HL-60 (cell line): ENCODE measurements around the gene FIS1.
"Not testable (repeated sequence)": the region's sequence is repeated elsewhere in the genome, so short reads cannot be mapped to it uniquely, and the experiment has no call there.

Experiments used
- DNase-seq, 2 experiments: peaks; one replicate each; pipeline ENCODE4 v3.0.0-alpha.2; 2010 to 2020; ENCODE audit warnings: low read depth in 1 of 2, low spot score in 1 of 2
- H3K27ac ChIP-seq: fragments of 250-450 bp; sonication (Bioruptor Pico); replicated peaks from 2 replicates; pipeline ENCODE4 v1.5.1; 2020; ENCODE audit warnings: mild to moderate bottlenecking, moderate library complexity
- H3K27me3 ChIP-seq: fragments of 250-450 bp; sonication (Bioruptor Pico); 2 replicates; pipeline ENCODE4 v1.5.1; 2021; ENCODE audit warnings: mild to moderate bottlenecking, moderate library complexity; ENCODE audit not compliant: insufficient read depth, poor library complexity, severe bottlenecking
- H3K4me3 ChIP-seq: replicated peaks from 2 replicates; pipeline ENCODE4 v1.5.1; 2011; ENCODE audit warnings: mild to moderate bottlenecking, control low read depth, low read length; ENCODE audit not compliant: insufficient read depth
- GABPA ChIP-seq: IDR thresholded peaks from 2 replicates; pipeline ENCODE4 v1.6.1; 2012; ENCODE audit warnings: low read depth
- POLR2AphosphoS5 ChIP-seq: IDR thresholded peaks from 2 replicates; pipeline ENCODE4 v1.6.1; 2012; ENCODE audit warnings: low read depth
- SPI1 ChIP-seq: IDR thresholded peaks from 2 replicates; pipeline ENCODE4 v1.6.1; 2012; ENCODE audit warnings: low read depth, mild to moderate bottlenecking, borderline replicate concordance
- long read RNA-seq: library from polyadenylated mRNA; unstranded; transcript quantifications from one replicate; pipeline ENCODE4 v2.0.0, GENCODE V29; 2020
- TF ChIP-seq, protein P1 (sequence below): IDR thresholded peaks from 2 replicates; pipeline ENCODE4 v1.6.1; 2012; ENCODE audit warnings: low read depth; ENCODE audit not compliant: insufficient replicate concordance
- TF ChIP-seq, protein P2 (sequence below): IDR thresholded peaks from one replicate; pipeline ENCODE4 v1.5.1; 2011; ENCODE audit warnings: low read length, control low read depth, inconsistent platforms; ENCODE audit not compliant: insufficient read depth

The FIS1 gene
- long read RNA-seq, transcript FIS1-201 (5 exons, 734 nt) = major isoform, 88 of 105 reads
- long read RNA-seq, transcript FIS1-207 (4 exons, 915 nt) = minor isoform, 7 of 105 reads
- long read RNA-seq, partial matches to known transcripts = 2 of 105 reads
- long read RNA-seq, other reads (novel, unspliced or antisense) = 3 of 105 reads

DNA sequence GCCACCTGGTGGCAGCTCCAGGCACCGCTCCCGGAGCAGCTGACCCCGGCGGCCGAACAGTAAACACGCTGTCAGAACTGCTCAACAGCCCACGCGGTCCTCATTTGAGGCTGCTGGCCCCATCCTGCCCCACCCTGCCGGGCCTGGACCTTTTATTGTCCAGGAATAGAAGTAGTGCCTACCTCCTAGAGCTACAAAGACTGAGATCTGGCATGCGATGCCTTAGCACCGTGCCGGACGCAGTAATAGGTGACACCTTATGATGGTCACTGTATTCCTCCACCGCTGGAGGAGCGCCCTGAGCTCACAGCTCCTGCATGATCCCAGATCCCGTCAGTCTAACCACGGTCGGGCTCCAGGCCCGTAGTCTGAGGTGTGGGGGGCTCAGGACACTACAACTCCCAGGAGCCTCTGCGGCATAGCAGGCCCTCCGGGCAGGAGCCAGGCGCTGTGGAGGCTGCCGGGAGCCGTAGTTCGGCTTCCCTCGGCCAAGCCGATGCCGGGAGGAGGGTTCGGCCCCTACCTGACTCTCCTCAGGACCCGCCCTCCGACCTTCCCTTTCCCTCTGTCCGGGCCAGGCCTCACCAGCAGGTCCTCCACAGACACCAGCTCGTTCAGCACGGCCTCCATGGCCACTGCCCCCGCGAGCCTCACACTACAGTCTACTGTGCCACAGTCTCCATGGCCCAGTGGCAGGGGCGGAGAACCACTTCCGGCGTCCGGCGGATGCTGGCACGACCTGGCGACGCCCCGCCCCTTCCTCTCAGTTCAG is at the start of gene FIS1:
Gene FIS1, minus strand, starts transcription at position 707 of the 772 bp plus-strand sequence. Its CDS starts 77 bp downstream, at position 630.
- TF ChIP-seq POLR2AphosphoS5 (peak; percentile 79), GABPA (peak; percentile 88)
- TF ChIP-seq, protein P1, sequence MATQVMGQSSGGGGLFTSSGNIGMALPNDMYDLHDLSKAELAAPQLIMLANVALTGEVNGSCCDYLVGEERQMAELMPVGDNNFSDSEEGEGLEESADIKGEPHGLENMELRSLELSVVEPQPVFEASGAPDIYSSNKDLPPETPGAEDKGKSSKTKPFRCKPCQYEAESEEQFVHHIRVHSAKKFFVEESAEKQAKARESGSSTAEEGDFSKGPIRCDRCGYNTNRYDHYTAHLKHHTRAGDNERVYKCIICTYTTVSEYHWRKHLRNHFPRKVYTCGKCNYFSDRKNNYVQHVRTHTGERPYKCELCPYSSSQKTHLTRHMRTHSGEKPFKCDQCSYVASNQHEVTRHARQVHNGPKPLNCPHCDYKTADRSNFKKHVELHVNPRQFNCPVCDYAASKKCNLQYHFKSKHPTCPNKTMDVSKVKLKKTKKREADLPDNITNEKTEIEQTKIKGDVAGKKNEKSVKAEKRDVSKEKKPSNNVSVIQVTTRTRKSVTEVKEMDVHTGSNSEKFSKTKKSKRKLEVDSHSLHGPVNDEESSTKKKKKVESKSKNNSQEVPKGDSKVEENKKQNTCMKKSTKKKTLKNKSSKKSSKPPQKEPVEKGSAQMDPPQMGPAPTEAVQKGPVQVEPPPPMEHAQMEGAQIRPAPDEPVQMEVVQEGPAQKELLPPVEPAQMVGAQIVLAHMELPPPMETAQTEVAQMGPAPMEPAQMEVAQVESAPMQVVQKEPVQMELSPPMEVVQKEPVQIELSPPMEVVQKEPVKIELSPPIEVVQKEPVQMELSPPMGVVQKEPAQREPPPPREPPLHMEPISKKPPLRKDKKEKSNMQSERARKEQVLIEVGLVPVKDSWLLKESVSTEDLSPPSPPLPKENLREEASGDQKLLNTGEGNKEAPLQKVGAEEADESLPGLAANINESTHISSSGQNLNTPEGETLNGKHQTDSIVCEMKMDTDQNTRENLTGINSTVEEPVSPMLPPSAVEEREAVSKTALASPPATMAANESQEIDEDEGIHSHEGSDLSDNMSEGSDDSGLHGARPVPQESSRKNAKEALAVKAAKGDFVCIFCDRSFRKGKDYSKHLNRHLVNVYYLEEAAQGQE = no peak
- TF ChIP-seq, protein P2, sequence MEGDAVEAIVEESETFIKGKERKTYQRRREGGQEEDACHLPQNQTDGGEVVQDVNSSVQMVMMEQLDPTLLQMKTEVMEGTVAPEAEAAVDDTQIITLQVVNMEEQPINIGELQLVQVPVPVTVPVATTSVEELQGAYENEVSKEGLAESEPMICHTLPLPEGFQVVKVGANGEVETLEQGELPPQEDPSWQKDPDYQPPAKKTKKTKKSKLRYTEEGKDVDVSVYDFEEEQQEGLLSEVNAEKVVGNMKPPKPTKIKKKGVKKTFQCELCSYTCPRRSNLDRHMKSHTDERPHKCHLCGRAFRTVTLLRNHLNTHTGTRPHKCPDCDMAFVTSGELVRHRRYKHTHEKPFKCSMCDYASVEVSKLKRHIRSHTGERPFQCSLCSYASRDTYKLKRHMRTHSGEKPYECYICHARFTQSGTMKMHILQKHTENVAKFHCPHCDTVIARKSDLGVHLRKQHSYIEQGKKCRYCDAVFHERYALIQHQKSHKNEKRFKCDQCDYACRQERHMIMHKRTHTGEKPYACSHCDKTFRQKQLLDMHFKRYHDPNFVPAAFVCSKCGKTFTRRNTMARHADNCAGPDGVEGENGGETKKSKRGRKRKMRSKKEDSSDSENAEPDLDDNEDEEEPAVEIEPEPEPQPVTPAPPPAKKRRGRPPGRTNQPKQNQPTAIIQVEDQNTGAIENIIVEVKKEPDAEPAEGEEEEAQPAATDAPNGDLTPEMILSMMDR = peak; percentile 46
- Histone ChIP-seq H3K27me3 (no peaks in the 10 kb centered on the region), H3K27ac (peak within 1 kb of the TSS; percentile 88), H3K4me3 (peak within 1 kb of the TSS; percentile 79)
- peak; percentile 88 to 92 for DNase-seq

DNA sequence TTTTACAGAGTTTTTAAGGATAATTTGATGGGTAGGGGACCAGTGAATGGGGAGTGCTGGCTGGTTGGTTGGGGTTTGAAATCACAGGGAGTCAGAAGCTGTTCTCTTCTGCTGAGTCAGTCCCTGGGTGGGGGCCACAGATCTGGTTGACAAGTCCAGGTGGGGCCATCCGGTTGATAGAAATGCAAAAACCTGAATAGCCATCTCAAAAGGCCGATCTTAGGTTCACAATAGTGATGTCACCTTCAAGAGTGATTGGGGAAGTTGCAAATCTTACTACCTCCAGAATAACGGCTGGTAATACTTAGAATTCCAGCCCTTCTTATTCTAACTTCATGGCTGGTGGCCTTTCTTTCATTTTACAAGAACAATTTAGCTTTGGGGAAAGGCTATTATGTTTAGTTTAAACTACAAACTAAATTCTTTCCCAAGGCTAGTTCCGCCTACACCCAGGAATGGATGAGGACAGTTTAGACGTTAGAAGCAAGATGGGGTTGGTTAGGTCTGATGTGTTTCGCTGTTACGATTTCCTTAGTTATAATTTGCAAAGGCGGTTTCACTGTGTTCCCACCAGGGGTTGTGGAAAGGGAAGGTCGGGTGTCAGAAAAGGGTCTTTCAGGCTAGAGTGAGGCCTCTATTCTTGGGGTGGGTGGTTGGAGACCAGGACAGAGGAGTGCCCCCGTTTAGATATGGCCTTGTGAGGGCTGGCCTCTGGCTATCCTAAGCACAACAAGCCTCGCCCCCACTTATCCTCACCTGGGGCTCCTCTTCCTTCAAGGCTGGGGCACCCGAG is 49.4 kb upstream of the FIS1 start:
- Histone ChIP-seq H3K27ac (no peak overlapping the region), H3K27me3 (peaks cover 7% of the 10 kb centered on the region), H3K4me3 (no peak overlapping the region)
- no peak for DNase-seq
- no peak for TF ChIP-seq GABPA
- TF ChIP-seq SPI1 = no peak
- TF ChIP-seq, protein P1 = no peak
- TF ChIP-seq POLR2AphosphoS5 = no peak
- TF ChIP-seq, protein P2 = no peak

DNA sequence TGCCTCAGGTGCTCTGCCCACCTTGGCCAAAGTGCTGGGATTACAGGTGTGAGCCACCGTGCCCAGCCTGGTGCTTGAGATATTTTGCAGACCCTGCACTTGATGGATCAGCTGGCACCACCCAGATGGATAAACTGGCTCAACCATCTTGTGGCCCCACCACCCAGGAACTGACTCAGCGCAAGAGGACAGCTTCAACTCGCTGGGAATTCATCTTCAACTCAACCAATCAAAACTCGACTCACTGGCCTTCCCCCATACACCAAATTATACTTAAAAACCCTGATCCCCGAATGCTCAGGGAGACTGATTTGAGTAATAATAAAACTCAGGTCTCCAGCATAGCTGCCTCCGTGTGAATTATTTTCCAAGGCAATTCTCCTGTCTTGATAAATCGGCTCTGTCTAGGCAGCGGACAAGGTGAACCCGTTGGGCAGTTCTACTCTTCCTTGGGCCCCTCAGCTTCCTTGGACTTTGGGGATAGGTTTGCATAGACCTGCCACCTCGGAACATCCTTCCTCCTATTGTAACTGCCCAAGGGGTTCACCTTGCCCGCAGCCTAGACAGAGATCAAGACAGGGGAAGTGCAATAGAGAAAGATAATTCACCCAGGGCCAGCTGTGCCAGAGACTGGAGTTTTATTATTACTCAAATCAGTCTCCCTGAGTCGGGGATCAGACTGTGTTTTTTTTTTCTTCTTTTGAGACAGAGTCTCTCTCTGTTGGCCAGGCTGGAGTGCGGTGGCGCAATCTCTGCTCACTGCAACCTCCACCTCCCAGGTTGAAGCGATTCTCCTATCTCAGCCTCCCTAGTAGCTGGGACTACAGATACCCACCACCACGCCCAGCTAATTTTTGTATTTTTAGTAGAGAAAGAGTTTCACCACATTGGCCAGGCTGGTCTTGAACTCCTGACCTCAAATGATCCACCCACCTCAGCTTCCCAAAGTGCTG is 48.5 kb upstream of the FIS1 start:
- DNase-seq, H3K27ac ChIP-seq, H3K27me3 ChIP-seq, H3K4me3 ChIP-seq: not testable (repeated sequence)

DNA sequence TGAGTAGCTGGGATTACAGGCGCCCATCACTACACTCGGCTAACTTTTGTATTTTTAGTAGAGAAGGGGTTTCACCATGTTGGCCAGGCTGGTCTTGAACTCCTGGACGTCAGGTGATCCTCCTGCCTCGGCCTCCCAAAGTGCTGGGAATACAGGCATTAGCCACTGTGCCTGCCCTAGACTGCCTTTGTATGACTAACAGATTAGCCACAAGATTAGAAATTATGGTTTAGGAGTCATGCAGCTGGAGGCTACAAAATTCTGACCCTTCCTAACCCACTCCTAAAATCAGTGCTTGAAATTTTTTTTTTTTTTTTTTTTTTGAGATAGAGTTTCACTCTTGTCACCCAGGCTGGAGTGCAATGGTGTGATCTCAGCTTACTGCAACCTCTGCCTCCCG is 47.7 kb upstream of the FIS1 start:
- DNase-seq, H3K27me3 ChIP-seq, H3K4me3 ChIP-seq, H3K27ac ChIP-seq: not testable (repeated sequence)

DNA sequence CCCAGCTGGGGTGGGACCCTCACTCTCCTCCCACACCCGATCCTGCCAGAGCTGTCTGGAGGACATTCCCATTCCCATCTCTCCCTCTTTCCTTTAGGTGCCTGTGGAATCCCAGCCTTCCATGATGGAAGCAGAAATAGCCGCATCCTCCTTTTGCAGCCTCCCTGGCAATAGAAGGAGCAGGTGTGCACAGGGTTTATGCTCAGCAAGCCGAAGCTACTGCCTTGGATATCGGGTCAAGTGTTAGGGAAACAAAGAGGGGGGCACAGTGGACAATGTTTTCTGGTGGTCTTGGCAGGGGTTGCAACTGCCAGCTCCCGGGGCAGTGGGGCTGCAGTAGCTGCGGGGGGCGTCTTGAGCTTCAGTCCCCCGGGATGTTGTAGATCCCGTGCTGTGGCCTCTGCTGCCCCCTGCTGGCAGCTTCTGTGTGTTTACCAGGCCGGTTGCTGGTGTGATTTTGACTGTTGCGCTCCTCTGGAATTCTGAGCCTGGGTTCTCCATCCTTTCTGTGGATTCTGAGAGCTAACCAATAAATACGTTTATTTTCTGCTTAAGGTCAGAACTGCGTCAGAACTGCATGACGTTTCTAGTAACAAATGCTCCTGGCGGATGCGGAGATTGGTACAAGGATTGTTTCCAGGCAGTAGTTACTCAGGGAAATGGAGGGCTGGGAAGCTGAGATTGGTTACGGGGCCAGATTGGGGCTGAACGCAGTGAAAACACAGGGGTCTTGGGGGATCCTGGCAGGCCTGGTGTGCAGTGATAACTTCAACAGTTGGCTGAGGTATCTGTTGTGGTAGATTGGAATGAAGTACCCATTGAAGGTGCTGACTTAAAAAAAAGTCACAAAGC is 45.5 kb upstream of the FIS1 start:
- H3K27ac ChIP-seq, H3K4me3 ChIP-seq: not testable (repeated sequence)
- peak in 1 of 2 experiments; percentile 33 for DNase-seq

DNA sequence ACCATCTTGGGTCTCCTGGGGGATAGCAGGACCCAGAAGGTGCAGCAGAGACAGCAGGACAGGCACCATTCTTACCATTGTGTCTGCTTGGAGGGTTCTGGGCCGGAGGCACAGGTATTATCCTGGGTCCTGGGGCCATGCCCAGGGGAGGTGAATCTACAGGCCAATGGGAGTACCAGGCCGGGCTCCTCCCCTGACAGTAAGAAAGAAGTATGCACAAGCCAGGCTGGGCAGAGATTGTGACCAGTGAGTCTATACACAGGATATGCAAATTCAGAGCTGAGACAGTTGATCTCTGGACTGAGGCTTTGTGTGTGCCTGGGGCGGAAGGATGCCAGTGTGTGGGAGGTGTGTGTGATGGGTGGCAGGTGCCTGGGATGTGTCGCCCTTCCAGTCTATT is 44.8 kb upstream of the FIS1 start:
- H3K4me3 ChIP-seq, DNase-seq, H3K27ac ChIP-seq, H3K27me3 ChIP-seq: not testable (repeated sequence)

More for the DNA sequence above, 45.5 kb upstream of the FIS1 start:
- H3K27me3 ChIP-seq = not testable (repeated sequence)
